Measurements from ENCODE around the gene ZBTB39.
"Not testable (repeated sequence)": the region's sequence is repeated elsewhere in the genome, so short reads cannot be mapped to it uniquely, and the experiment has no call there.

ZBTB39 gene

DNA sequence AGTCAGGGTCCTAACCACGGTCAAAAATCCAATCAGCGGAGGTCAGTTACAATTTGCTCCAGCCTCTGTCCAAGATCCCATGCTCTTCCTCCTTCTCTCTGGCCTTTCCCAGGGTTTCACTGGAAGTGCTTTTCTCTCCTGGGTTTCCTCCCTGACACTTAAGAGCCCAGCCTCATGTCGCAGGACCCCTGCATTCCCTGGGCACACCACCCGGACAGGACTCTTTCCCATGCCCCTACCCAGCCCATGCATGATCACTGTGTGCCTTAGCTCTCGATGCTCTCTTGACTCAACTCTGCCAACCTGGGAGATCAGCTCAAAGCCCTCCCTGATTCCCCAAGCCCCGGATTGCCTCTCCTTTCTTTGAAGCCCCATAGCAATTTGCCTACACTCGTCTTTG, 25.4 kb upstream of the ZBTB39 start:
- no peak for DNase-seq (ENCODE audit: low read depth)

DNA sequence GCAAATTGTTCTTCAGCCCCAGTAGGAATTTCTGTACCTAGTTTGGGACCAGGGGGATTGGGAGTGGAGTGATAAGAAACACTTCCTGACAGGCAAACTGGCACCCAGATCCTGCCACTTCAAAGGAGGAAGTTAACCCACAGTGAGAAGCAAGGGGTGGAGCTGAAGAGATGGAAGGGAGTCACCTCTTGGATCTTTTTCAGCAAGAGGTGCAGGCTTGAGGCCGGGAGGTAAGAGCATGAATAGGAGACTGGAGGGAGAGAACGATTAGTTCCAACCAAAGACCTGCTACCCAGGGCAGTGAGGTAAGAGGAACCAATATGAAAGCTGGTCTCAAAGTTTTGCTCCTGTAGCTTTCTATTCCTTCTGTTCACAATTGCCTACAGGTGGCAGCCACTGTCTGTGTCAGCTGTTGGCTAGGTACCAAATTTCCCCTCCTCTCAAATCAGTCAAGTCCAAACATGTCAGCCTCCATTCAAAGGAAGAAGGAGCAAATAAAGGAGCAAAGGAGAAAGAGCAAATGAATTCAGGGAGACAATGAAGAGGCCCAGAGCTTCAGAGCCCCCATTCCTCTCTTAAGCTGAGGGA, 24.9 kb upstream of the ZBTB39 start:
- no peak for DNase-seq (ENCODE audit: low read depth)

DNA sequence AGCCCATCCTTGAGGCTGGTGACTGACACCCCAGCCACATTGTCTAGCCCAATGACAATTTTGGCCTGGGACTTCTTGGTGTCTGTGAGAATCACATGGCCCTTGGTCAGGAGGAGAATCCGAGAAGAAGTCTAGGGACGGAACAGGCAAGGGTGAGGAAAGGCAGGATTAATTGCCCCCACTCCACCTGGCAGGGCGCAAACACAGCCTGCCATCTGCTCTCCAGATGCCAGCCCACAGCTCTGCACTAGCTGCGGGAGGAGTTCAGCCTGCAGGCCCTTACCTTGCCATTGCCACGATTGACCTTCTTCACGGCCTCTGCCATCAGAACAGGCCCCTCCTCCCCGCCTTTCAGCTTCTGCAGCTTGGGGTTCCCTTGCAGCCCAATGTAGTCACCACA, 23.1 kb upstream of the ZBTB39 start:
- DNase-seq (ENCODE audit: low read depth) = no peak

DNA sequence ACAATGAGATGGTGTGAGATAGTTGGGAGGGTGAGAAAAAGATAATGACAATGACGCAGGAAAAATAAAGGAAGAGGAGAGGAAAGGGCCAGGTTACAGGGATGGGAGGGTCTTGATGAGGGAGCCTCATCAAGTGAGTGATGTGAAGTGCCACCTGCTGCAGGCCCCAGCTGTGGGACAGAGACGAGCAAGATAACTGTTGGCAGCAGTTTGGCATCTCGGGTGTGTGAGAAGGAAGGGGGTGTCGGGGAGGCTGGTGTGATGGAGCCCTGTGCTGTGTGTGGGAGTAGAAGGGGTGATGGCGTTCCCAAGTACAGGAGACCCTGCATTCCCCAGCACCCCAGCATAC, 21.4 kb upstream of the ZBTB39 start:
- no peak for DNase-seq (ENCODE audit: low read depth)

DNA sequence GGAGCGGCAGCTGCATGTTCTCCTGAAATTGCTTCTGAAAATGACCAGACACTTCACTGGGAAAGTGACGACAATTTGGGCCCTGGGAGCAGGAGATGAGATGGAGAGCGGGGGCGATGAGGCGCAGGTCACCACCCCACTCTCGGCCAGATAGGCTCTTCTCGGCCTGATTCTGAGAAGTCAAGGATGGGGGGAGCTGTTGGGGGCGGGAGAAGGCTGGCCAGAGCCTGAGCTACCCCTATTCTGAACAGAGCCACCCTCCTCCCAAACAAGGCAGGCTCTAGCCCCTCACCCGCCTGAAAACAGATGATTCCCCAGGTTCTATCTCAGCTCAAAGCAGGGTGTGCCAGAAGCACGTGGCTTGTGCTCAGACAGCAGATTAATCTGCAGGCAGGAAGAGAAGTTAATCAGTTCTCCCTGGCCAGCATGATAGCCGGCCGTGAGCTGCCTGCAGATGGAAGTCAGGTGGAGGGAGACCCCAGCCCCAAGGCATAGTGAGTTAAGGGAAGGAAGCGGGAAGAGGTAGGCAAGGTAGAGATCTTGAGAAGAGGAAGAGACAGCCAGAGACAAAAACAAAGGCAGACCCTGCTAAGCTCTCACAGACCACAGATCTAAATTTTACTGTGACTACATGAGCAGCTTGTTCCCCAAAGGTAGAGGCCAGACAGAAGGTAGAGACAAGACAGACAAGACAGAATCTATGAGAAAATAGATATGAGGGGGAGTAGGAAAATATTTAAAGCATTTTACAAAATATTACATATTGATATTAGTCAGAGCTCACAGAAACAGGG, 20.9 kb upstream of the ZBTB39 start:
- no peak for DNase-seq (ENCODE audit: low read depth)

- no peak for DNase-seq (ENCODE audit: low read depth)
Measured at GRCh38 chr12:57025196-57025595, 18.9 kb upstream of the ZBTB39 start.

DNA sequence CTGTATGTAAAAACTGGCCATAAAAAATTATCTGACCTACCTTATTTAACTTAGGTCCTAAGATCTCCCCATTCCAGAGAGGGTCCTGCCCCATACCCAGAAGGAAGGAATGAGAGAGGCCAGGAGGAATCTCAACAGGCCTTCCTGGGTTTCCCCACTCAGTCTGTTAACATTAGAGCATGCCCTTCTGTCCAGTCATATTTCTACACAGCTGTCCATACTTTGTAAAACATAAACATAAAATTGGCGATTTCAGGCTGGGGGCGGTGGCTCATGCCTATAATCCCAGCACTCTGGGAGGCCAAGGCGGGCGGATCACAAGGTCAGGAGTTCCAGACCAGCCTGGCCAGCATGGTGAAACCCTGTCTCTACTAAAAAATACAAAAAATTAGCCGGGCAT, 16.0 kb upstream of the ZBTB39 start:
- DNase-seq (ENCODE audit: low read depth) = not testable (repeated sequence)

GRCh38 chr12:57019983-57020719, 13.8 kb upstream of the ZBTB39 start:
- no peak for DNase-seq (ENCODE audit: low read depth)

DNA sequence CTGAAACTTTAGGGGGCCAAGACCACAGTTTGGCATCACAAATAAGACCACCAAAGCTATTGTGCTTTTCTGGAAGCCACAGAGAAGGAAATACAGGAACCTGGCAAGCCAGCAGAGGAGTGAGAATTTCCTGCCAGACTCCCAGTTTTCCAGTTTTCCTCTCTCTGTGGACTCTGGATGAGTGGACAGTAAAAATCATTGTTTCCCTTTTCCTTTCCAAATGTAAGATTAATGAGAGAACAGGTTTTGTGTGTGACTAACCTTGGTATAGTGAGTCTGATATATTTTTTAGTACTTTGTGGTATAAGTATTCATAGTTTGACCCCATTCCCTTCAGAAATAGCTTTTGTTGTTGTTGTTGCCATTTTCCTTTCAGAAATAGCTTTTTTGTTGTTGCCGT, 12.6 kb upstream of the ZBTB39 start:
- no peak for DNase-seq (ENCODE audit: low read depth)

DNA sequence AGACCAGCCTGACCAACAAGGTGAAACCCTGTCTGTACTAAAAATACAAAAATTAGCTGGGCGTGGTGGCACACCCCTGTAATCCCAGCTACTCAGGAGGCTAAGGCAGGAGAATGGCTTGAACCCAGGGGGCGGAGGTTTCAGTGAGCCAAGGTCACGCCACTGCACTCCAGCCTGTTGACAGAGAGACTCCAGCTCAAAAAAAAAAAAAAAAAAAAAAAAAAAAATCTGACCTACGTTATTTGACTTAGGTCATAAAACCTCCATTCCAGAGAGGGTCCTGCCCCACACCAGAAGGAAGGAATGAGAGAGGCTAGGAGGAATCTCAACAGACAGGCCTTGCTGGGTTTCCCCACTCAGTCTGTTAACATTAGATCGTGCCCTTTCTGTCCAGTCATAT, 12.0 kb upstream of the ZBTB39 start:
- DNase-seq (ENCODE audit: low read depth) = not testable (repeated sequence)

DNA sequence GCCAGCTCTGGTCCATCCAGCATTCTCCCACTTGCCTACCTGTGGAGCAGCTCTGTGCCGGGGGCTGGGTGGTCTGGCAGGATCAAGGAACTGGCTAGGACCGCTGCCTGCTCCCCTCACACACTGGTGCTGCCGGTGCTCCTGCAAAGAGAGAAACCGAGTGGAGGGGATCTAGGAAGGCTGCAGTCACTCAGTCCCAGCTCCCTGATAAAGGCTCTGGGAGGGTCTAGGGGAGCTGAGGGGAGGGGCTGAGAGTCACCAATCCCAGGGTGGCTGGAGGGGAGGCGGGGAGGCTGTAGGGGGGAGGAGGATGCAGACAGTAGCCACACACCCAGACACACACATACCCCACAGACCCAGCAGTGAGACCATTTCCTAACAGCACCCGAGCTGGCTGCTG, 10.0 kb upstream of the ZBTB39 start, which contains the start of gene TAC3:
TAC3 (minus strand) TSS at position 182 of the 400 bp plus-strand sequence. CDS start 732 bp downstream, outside the sequence.
- DNase-seq (ENCODE audit: low read depth) = no peak

DNA sequence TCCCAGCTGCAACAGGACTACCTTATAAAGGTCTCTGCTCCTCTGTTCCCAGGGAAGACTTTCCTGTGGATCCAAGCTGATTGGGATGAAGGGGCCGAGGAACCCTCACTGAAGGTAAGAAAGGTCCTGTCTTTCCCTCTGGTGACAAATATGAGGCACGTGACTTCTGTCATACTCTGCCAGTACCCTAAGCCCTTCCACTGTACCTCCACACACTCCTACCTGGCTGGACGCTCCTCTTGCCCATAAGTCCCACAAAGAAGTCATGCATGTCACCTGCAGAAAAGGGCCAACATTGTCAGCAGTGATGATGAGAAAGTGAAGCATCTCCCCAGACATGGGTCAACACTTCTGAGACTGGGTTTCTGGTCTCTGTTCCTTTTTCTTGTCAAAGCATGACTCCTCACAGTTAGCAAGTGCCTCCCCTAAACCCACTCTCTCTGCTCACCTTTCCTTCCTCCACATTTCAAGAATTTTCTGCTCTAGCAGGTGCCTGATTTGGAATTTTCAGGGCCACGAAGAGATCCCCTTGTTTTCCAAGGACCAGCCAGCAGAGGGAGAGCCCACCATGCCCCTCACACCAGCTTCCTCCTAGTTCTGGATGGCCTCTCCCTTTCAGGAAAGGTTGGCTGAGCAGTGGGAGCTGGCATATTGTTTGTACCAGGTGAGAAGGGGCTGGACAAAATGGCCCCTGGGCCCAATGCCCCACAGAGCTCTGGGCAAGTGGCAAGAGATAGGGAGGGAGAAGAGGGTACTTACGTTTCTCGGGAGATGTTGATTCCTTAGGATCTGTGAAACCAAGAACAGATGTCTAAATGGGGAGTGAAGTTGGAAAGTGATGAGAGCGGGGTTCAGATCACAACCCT, 6.5 kb upstream of the ZBTB39 start:
- no peak for DNase-seq (ENCODE audit: low read depth)

DNA sequence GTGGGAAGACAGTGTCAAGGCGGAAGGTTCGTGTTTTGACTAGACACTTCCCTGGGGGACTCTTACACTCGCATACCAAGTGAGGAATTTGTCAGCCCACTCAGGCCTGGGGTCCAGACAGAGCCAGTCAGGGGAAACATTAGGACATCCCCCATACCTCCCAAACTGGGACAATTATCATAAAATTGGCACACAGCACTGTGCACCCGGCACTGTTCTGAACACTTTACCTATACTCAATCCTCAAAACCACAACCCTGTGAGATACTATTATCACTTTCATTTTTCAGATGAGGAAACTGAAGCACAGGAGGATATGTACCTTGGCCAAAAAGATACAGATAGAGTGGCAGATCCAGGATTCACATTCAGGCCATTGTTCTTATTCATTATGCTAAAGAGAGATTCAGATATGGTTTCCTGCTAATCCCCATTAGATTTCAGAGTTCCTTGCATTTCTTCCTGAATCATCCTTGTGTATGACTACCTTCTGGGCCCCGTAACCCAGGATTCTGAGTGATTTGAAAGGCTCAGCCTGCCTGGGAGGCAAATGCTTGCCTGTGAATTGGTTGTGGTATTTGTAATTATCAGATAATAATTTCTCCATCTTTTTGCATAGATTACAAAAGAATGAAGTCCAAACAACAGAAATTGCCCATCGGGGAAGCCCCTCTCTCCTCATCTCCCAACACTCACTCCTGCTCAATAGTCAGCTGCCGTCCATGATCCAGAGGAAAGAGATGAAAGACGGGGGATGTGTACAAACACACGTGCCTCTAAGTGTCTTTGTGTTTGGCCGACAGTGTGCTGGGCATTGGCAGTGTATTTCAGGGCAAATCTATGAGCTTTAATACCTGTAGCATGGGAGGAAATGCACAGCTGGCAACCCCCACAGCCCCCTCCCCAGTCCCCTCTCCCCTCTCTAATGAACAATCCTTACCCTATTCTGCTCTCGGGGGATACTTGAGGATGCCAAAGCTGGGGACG, 5.4 kb upstream of the ZBTB39 start:
- DNase-seq (ENCODE audit: low read depth) = no peak

- DNase-seq (ENCODE audit: low read depth) = no peak
Measured at GRCh38 chr12:57010627-57011247, 4.4 kb upstream of the ZBTB39 start.

DNA sequence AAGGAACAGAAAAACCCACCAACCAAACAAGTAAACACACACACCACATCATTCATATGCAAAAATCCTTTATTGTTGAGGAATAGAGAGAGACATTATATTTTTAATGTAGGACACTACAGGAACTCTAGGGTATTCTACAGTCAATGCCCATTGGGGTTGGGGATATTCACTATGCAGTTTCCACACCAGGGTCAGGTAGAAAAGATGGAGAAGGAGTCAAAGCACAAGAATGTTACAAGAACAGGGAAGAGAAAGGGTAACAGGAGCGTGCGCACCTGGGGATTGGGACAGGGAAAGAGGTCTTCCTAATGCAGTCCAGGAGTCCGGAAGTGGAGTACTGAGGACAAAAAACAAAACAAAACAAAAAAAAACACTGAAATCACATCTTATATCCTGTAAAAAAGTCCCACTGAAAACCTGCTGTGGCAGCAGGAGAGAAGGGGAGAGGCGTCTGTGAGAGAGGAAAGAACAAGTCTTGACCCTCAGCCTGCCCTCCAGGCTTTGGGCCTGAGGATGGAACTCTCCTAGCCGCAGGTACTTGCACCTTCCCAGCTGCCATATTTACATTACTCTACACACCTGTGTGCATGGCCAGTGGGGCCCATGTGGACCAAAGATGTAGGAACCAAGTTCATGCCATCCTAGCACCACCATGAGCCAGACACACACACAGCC, 3.7 kb upstream of the ZBTB39 start:
- no peak for DNase-seq (ENCODE audit: low read depth)

- DNase-seq (ENCODE audit: low read depth) = no peak
Measured at GRCh38 chr12:57008178-57008577, 1.8 kb upstream of the ZBTB39 start.

DNA sequence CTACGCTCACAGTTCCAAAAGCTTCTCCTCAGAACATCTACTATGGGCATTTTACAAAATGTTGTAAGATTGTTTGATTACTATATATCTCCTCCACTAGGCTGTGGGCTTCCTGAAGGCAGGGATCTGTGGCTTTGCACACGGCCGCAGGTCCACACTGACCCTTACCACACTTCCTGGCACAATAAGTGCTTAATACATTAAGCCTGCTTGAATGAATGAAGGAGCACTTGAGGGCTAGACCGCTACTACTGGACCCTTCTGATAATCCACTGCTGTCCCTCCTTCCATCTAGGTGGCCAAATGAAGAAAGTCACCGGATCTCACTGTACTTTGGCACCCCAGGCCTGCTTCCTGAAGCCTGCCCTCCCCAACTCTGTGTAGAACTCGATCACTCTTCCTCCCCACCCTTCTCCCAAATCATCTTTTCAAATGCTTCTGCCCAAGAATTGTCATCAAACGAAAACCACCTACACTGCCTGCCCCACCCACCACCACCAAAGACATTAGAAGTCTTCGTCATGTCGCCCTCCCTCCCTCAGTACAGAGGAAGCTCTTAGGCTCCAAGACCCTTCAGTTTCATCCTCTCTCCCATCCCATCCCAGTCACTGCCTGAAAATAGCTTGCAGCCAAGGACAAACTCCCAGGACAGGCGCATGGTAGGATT, 596 bp upstream of the ZBTB39 start:
- no peak for DNase-seq (ENCODE audit: low read depth)

- no peak for DNase-seq (ENCODE audit: low read depth)
Measured at GRCh38 chr12:57004651-57005050, 1.7 kb downstream of the ZBTB39 start.

DNA sequence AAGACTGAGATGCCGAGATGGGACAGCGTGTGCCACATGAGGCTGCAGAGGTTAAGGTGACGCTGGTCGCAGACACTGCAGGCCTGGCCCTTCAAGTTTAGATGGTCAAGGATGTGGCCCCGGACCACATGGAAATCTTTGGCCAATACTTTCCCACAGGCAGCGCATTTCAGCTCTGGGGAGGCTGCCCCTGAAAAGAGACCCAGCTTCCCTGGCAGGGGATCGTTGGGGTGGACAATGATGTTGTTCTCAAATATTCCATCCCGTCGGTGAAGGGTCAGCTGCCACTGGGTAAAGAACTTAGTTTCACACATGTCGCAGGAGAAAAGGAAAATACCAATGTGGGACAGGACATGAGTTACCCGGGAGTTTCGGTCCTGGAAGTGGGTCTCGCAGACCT, 3.0 kb downstream of the ZBTB39 start:
- DNase-seq (ENCODE audit: low read depth) = no peak
